GM23338 (cell line): Measurements from ENCODE around the gene LSM12. TPM values are rescaled to one million over a fixed set of nuclear protein-coding genes. Genes with fewer than 3 reads are reported as not detected.
A peak's percentile ranks its signal among the peaks of the same experiment; 100 is the strongest.

Experiments used
- ATAC-seq: fragments of 200-7000 bp; cut with Tn5 transposase; 3 replicates; pipeline ENCODE4 v1.9.1; 2020
- DNase-seq: peaks from one replicate; pipeline ENCODE4 v3.0.0-alpha.2; 2015; ENCODE audit warnings: low spot score
- H2AFZ ChIP-seq: fragments of 200-600 bp; sonication (generic); 2 replicates; pipeline ENCODE4 v1.8.0; 2016; ENCODE audit warnings: antibody characterized with exemption, mild to moderate bottlenecking, moderate library complexity
- H3F3A ChIP-seq: fragments of 200-600 bp; sonication (generic); replicated peaks from 2 replicates; pipeline ENCODE4 v1.8.0; 2017; ENCODE audit warnings: antibody characterized with exemption, mixed run types, low read depth
- H3K27ac ChIP-seq: fragments of 200-600 bp; sonication (generic); 2 replicates; pipeline ENCODE4 v1.6.1; 2016; ENCODE audit warnings: low read depth
- H3K27me3 ChIP-seq: fragments of 200-600 bp; sonication (generic); 2 replicates; pipeline ENCODE4 v1.8.0; 2016; ENCODE audit warnings: mild to moderate bottlenecking, mixed run types, moderate library complexity; ENCODE audit not compliant: insufficient read depth
- H3K36me3 ChIP-seq: fragments of 200-600 bp; sonication (generic); 2 replicates; pipeline ENCODE4 v1.8.0; 2016; ENCODE audit warnings: mild to moderate bottlenecking; ENCODE audit not compliant: insufficient read depth
- H3K4me1 ChIP-seq: fragments of 200-600 bp; sonication (generic); 2 replicates; pipeline ENCODE4 v1.8.0; 2016; ENCODE audit warnings: mild to moderate bottlenecking, moderate library complexity; ENCODE audit not compliant: insufficient read depth
- H3K4me2 ChIP-seq: fragments of 200-600 bp; sonication (generic); 2 replicates; pipeline ENCODE4 v1.7.1; 2017; ENCODE audit warnings: mixed run types
- H3K4me3 ChIP-seq: fragments of 200-600 bp; sonication (generic); 2 replicates; pipeline ENCODE4 v1.6.1; 2016; ENCODE audit warnings: mixed run types
- H3K79me2 ChIP-seq: fragments of 200-600 bp; sonication (generic); replicated peaks from 2 replicates; pipeline ENCODE4 v1.8.0; 2017; ENCODE audit warnings: mild to moderate bottlenecking; ENCODE audit not compliant: insufficient read depth
- H3K9me2 ChIP-seq: fragments of 200-600 bp; sonication (generic); 2 replicates; pipeline ENCODE4 v1.8.0; 2017; ENCODE audit not compliant: insufficient read depth
- H4K20me1 ChIP-seq: fragments of 200-600 bp; sonication (generic); replicated peaks from 2 replicates; pipeline ENCODE4 v1.8.0; 2017; ENCODE audit warnings: mild to moderate bottlenecking; ENCODE audit not compliant: insufficient read depth
- H3K27ac Mint-ChIP-seq: 2 replicates; pipeline ENCODE4 v1.8.0; 2020; ENCODE audit warnings: inconsistent platforms, mild to moderate bottlenecking, moderate library complexity, mixed read lengths
- H3K27me3 Mint-ChIP-seq: 3 replicates; pipeline ENCODE4 v1.8.0; 2022; ENCODE audit warnings: low read depth, mild to moderate bottlenecking, moderate library complexity, mixed read lengths, inconsistent platforms; ENCODE audit not compliant: insufficient read depth, poor library complexity
- H3K36me3 Mint-ChIP-seq: 3 replicates; pipeline ENCODE4 v1.8.0; 2021; ENCODE audit warnings: low read depth, mild to moderate bottlenecking, inconsistent platforms, moderate library complexity, mixed read lengths
- H3K4me1 Mint-ChIP-seq: 3 replicates; pipeline ENCODE4 v1.8.0; 2020; ENCODE audit warnings: mild to moderate bottlenecking, inconsistent platforms, mixed read lengths
- H3K4me3 Mint-ChIP-seq: 3 replicates; pipeline ENCODE4 v1.8.0; 2021; ENCODE audit warnings: moderate library complexity, mild to moderate bottlenecking, inconsistent platforms, mixed read lengths
- H3K9me3 Mint-ChIP-seq: 3 replicates; pipeline ENCODE4 v1.8.0; 2020; ENCODE audit warnings: moderate library complexity, mild to moderate bottlenecking, inconsistent platforms, mixed read lengths
- CREB1 ChIP-seq: fragments of 250-450 bp; sonication (Bioruptor Pico); IDR thresholded peaks from 2 replicates; pipeline ENCODE4 v1.5.0; 2020; ENCODE audit warnings: low read depth, mild to moderate bottlenecking, moderate library complexity
- CTCF ChIP-seq, 2 experiments: fragments of 200-600 bp in 1 of 2; sonication (generic) in 1 of 2; conservative IDR thresholded peaks; 2 replicates each; pipeline versions ENCODE4 v1.5.1 to v1.6.1; 2016 to 2017; ENCODE audit warnings: antibody characterized with exemption in 2 of 2, low read depth in 2 of 2, mild to moderate bottlenecking in 2 of 2, moderate library complexity in 1 of 2
- JUNB ChIP-seq: IDR thresholded peaks from one replicate; pipeline ENCODE4 v1.6.1; 2016; ENCODE audit warnings: antibody characterized with exemption; ENCODE audit not compliant: unreplicated experiment
- POLR2AphosphoS5 ChIP-seq: IDR thresholded peaks from 2 replicates; pipeline ENCODE4 v1.6.1; 2016; ENCODE audit warnings: antibody characterized with exemption, low read depth
- polyA plus RNA-seq: library from polyadenylated mRNA; unstranded; fragments of >200 nt; fragmentation: Nextera tagmentation; extraction: Ambion mirVana; gene quantifications from 2 replicates; pipeline ENCODE4 v1.2.1, GENCODE V29; 2016
- total RNA-seq: library from RNA; depleted of rRNA; stranded (reverse); fragments of >200 nt; shearing (Covaris generic); gene quantifications from 2 replicates; pipeline ENCODE4 v1.2.3, GENCODE V29; 2014
- TF ChIP-seq, protein P1 (sequence below): IDR thresholded peaks from 2 replicates; pipeline ENCODE4 v1.6.1; 2016; ENCODE audit warnings: antibody characterized with exemption

The LSM12 gene
- total and polyA plus RNA-seq, 2 experiments from 2014 or later = 72.7 to 241 TPM

- H3K9me3 Mint-ChIP-seq = no peaks in the 10 kb centered on the region
- Histone ChIP-seq H3K79me2 (no peaks in the 10 kb centered on the region), H3K4me2 (peak overlapping the region; percentile 99), H3K4me3 (peak overlapping the region; percentile 97), H3K27me3 (peaks cover 29% of the 10 kb centered on the region), H3K9me2 (no peaks in the 10 kb centered on the region), H2AFZ (no peak overlapping the region), H3K27ac (no peak overlapping the region), H4K20me1 (peaks cover 10% of the 10 kb centered on the region; the same call in 1 of the 2 replicates), H3F3A (peaks cover 12% of the 10 kb centered on the region; the same call in 1 of the 2 replicates), H3K36me3 (no peaks in the 10 kb centered on the region), H3K4me1 (peaks cover 14% of the 10 kb centered on the region)
- no peak overlapping the region for H3K27ac Mint-ChIP-seq
- DNase-seq (peak; percentile 65), ATAC-seq (no peak)
- peaks cover 16% of the 10 kb centered on the region for H3K36me3 Mint-ChIP-seq
- peak overlapping the region; percentile 84 for H3K4me3 Mint-ChIP-seq
- TF ChIP-seq, protein P1, sequence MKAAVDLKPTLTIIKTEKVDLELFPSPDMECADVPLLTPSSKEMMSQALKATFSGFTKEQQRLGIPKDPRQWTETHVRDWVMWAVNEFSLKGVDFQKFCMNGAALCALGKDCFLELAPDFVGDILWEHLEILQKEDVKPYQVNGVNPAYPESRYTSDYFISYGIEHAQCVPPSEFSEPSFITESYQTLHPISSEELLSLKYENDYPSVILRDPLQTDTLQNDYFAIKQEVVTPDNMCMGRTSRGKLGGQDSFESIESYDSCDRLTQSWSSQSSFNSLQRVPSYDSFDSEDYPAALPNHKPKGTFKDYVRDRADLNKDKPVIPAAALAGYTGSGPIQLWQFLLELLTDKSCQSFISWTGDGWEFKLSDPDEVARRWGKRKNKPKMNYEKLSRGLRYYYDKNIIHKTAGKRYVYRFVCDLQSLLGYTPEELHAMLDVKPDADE = peak; percentile 62; the same call in 1 of the 2 replicates
- TF ChIP-seq CTCF (conservative IDR thresholded peaks at IDR 0.05; ENCODE audit: low read depth in 2 of 2) (peak; percentile 42 to 46), JUNB (no peak)
- peaks cover 18% of the 10 kb centered on the region for H3K4me1 Mint-ChIP-seq
- H3K27me3 Mint-ChIP-seq = peaks cover 42% of the 10 kb centered on the region
These were observed 58.1 kb downstream of the LSM12 start for GRCh38 chr17:44008205-44008909.

GRCh38 chr17:44007346-44008204, 58.9 kb downstream of the LSM12 start:
- H3K27me3 Mint-ChIP-seq = peaks cover 42% of the 10 kb centered on the region
- Histone ChIP-seq H3K36me3 (no peaks in the 10 kb centered on the region), H3K4me2 (peak overlapping the region; percentile 99), H3F3A (peaks cover 12% of the 10 kb centered on the region; the same call in 1 of the 2 replicates), H3K4me1 (peaks cover 14% of the 10 kb centered on the region), H3K4me3 (peak overlapping the region; percentile 97), H3K27ac (peak overlapping the region; percentile 50; the same call in 1 of the 2 replicates), H3K27me3 (peaks cover 37% of the 10 kb centered on the region), H2AFZ (peak overlapping the region; percentile 84), H3K9me2 (no peaks in the 10 kb centered on the region), H3K79me2 (no peaks in the 10 kb centered on the region), H4K20me1 (peaks cover 10% of the 10 kb centered on the region; the same call in 1 of the 2 replicates)
- peak overlapping the region; percentile 84 for H3K4me3 Mint-ChIP-seq
- no peak overlapping the region for H3K27ac Mint-ChIP-seq
- peak; percentile 34; the same call in 1 of the 2 replicates for TF ChIP-seq POLR2AphosphoS5
- no peak for TF ChIP-seq CREB1 (CRISPR knock-in tag)
- TF ChIP-seq, protein P1 = 0 out of 2 replicates have a peak, but pooled peaks have one; percentile 41
- 0 out of 4 replicates have a peak, but pooled peaks of 1 of the 2 experiments have one; percentile 11 for TF ChIP-seq CTCF (conservative IDR thresholded peaks at IDR 0.05; ENCODE audit: low read depth in 2 of 2)
- peaks cover 18% of the 10 kb centered on the region for H3K4me1 Mint-ChIP-seq
- DNase-seq (no peak), ATAC-seq (peak; percentile 1)
- H3K9me3 Mint-ChIP-seq = no peaks in the 10 kb centered on the region
- peaks cover 16% of the 10 kb centered on the region for H3K36me3 Mint-ChIP-seq
